Ovary (tissue), 3 donors: ENCODE measurements around the gene ADAMTSL5.

Source experiments
- CTCF ChIP-seq, 3 donors: fragments of 450-650 bp in 2 of 3; fragments of 200-600 bp in 1 of 3; IDR thresholded peaks; one replicate each; pipeline versions ENCODE4 v1.5.1 to v1.8.0; 2016 to 2022; ENCODE audit warnings: antibody characterized with exemption in 3 of 3, mild to moderate bottlenecking in 1 of 3
- POLR2A ChIP-seq: fragments of 450-650 bp; IDR thresholded peaks from one replicate; pipeline ENCODE4 v1.6.1; 2017; ENCODE audit warnings: antibody characterized with exemption, mild to moderate bottlenecking, moderate library complexity
- donor health status: DM: no; HTN: no; CAD: no.

GRCh38 chr19:1468274-1468820 is 44.5 kb downstream of the ADAMTSL5 start:
- TF ChIP-seq CTCF (IDR thresholded peaks at IDR 0.05) (no peak), POLR2A (no peak)
